Naive thymus-derived CD8-positive, alpha-beta T cell (primary cell): ENCODE data around the gene BABAM2. TPM values are rescaled to one million over a fixed set of nuclear protein-coding genes. Genes with fewer than 3 reads are reported as not detected.

Experiments used
- ATAC-seq, 2 donors: fragments of 150-1000 bp; cut with Tn5 transposase in 1 of 2; sonication (Bioruptor Pico), chemical (Tn5 transposase) in 1 of 2; 1 replicate in 1 of 2; 2 replicates in 1 of 2; pipeline ENCODE4 v1.10.0; 2021; ENCODE audit warnings: mild to moderate bottlenecking in 2 of 2, moderate library complexity in 2 of 2
- POLR2A ChIA-PET: fragments of 350-600 bp; sonication (Branson Sonifier 250); formaldehyde crosslinking; loops from one replicate; lab custom pipeline; 2021; ENCODE audit warnings: antibody characterized with exemption; lab: Charles Lee
- DNase-seq, 10 donors: peaks; one replicate each; pipeline versions ENCODE4 v3.0.0 to v3.0.0-alpha.2; 2020 to 2022
- H3K27ac Mint-ChIP-seq, 10 donors: one replicate each; pipeline ENCODE4 v1.8.0; 2020 to 2022; ENCODE audit warnings: mild to moderate bottlenecking in 10 of 10, mixed read lengths in 10 of 10, moderate library complexity in 4 of 10, inconsistent platforms in 1 of 10
- H3K27me3 Mint-ChIP-seq, 5 donors: one replicate each; pipeline ENCODE4 v1.8.0; 2021 to 2022; ENCODE audit warnings: mixed read lengths in 5 of 5
- H3K36me3 Mint-ChIP-seq, 3 donors: one replicate each; pipeline ENCODE4 v1.8.0; 2020 to 2022; ENCODE audit warnings: mixed read lengths in 3 of 3, mild to moderate bottlenecking in 2 of 3, inconsistent platforms in 1 of 3
- H3K4me1 Mint-ChIP-seq, 4 donors: one replicate each; pipeline ENCODE4 v1.8.0; 2021 to 2022; ENCODE audit warnings: mixed read lengths in 4 of 4
- H3K4me3 Mint-ChIP-seq, 10 donors: one replicate each; pipeline ENCODE4 v1.8.0; 2020 to 2022; ENCODE audit warnings: mild to moderate bottlenecking in 10 of 10, mixed read lengths in 10 of 10, moderate library complexity in 6 of 10, inconsistent platforms in 1 of 10
- H3K9me3 Mint-ChIP-seq, 9 donors: one replicate each; pipeline ENCODE4 v1.8.0; 2020 to 2022; ENCODE audit warnings: mixed read lengths in 9 of 9, mild to moderate bottlenecking in 3 of 9, inconsistent platforms in 1 of 9, moderate library complexity in 1 of 9
- polyA plus RNA-seq, 3 donors: library from polyadenylated mRNA; unstranded; fragments of 300-500 nt; fragmentation: Illumina TruSeq; gene quantifications; one replicate each; pipeline ENCODE4 v1.2.3, GENCODE V29; 2021
- total RNA-seq, 8 experiments: library from RNA in 2 of 8; stranded (reverse) in 2 of 8; gene quantifications; one replicate each; pipeline ENCODE4 v1.2.3 and lab custom pipeline; 2021 to 2026

The BABAM2 gene
- total and polyA plus RNA-seq, 5 experiments from 2014 or later, result 29.6 to 60.2 (median 50.5) TPM

GRCh38 chr2:28352104-28352503 lies 461.6 kb downstream of the BABAM2 start:
- Mint-ChIP-seq H3K27me3 (peaks cover 0 to 3% (median 0%) of the 10 kb centered on the region in 5 donors), H3K27ac (peak overlapping the region in 1 of 10 donors; percentile 70), H3K4me3 (no peak overlapping the region), H3K36me3 (no peaks in the 10 kb centered on the region), H3K9me3 (no peaks in the 10 kb centered on the region), H3K4me1 (peaks cover 9 to 26% (median 24%) of the 10 kb centered on the region in 4 donors)
- POLR2A ChIA-PET, result no interaction called here
- DNase-seq (no peak), ATAC-seq (no peak)

GRCh38 chr2:28352610-28353195 lies 462.2 kb downstream of the BABAM2 start:
- H3K4me3 Mint-ChIP-seq, result no peak overlapping the region
- DNase-seq (no peak), ATAC-seq (no peak)
- no peaks in the 10 kb centered on the region for H3K9me3 Mint-ChIP-seq
- peaks cover 6 to 20% (median 18%) of the 10 kb centered on the region in 4 donors for H3K4me1 Mint-ChIP-seq
- H3K27ac Mint-ChIP-seq, result peak overlapping the region in 1 of 10 donors; percentile 70
- peaks cover 0 to 3% (median 0%) of the 10 kb centered on the region in 5 donors for H3K27me3 Mint-ChIP-seq
- POLR2A ChIA-PET, result no interaction called here
- no peaks in the 10 kb centered on the region for H3K36me3 Mint-ChIP-seq

- H3K36me3 Mint-ChIP-seq, result no peaks in the 10 kb centered on the region
- DNase-seq (no peak), ATAC-seq (no peak)
- H3K27ac Mint-ChIP-seq, result peak overlapping the region in 3 of 10 donors; percentile 28 to 66 (median 53)
- peaks cover 12 to 24% (median 20%) of the 10 kb centered on the region in 4 donors for H3K4me1 Mint-ChIP-seq
- POLR2A ChIA-PET, result interaction anchor here (0.6 kb wide), 1 partner anchor 71 kb away, joined by 3 read pairs; no protein-coding TSS in a partner anchor
- H3K27me3 Mint-ChIP-seq, result peaks cover 0 to 5% (median 0%) of the 10 kb centered on the region in 5 donors
- H3K4me3 Mint-ChIP-seq, result no peak overlapping the region
- H3K9me3 Mint-ChIP-seq, result no peaks in the 10 kb centered on the region
These were observed 464.5 kb downstream of the BABAM2 start for GRCh38 chr2:28354920-28355520.

- H3K27me3 Mint-ChIP-seq, result peaks cover 0 to 5% (median 0%) of the 10 kb centered on the region in 5 donors
- H3K36me3 Mint-ChIP-seq, result no peaks in the 10 kb centered on the region
- no peaks in the 10 kb centered on the region for H3K9me3 Mint-ChIP-seq
- ATAC-seq (no peak), DNase-seq (no peak)
- H3K4me1 Mint-ChIP-seq, result peaks cover 13 to 30% (median 25%) of the 10 kb centered on the region in 4 donors
- POLR2A ChIA-PET, result interaction anchor here (0.6 kb wide), 1 partner anchor 72 kb away, joined by 3 read pairs; no protein-coding TSS in a partner anchor
- H3K4me3 Mint-ChIP-seq, result no peak overlapping the region
- peak overlapping the region in 5 of 10 donors; percentile 22 to 75 (median 59) for H3K27ac Mint-ChIP-seq
These were observed 465.1 kb downstream of the BABAM2 start for GRCh38 chr2:28355521-28356094.

GRCh38 chr2:28356095-28356911 lies 465.8 kb downstream of the BABAM2 start:
- POLR2A ChIA-PET, result interaction anchor here (0.9 kb wide), 1 partner anchor 9 kb away, joined by 3 read pairs; no protein-coding TSS in a partner anchor
- peaks cover 13 to 37% (median 32%) of the 10 kb centered on the region in 4 donors for H3K4me1 Mint-ChIP-seq

GRCh38 chr2:28357055-28357454 lies 466.5 kb downstream of the BABAM2 start:
- H3K9me3 Mint-ChIP-seq, result no peaks in the 10 kb centered on the region
- DNase-seq, result no peak
- peaks cover 13 to 42% (median 36%) of the 10 kb centered on the region in 4 donors for H3K4me1 Mint-ChIP-seq
- H3K27me3 Mint-ChIP-seq, result peaks cover 0 to 8% (median 1%) of the 10 kb centered on the region in 5 donors
- no peak overlapping the region for H3K4me3 Mint-ChIP-seq
- POLR2A ChIA-PET, result interaction anchor here (0.9 kb wide), 1 partner anchor 8 kb away, joined by 3 read pairs; no protein-coding TSS in a partner anchor
- H3K27ac Mint-ChIP-seq, result peak overlapping the region in 3 of 10 donors; percentile 21 to 58 (median 28)
- no peak for ATAC-seq
- no peaks in the 10 kb centered on the region for H3K36me3 Mint-ChIP-seq

More at GRCh38 chr2:28356095-28356911, 465.8 kb downstream of the BABAM2 start:
- H3K9me3 Mint-ChIP-seq, result no peaks in the 10 kb centered on the region
- peak overlapping the region in 5 of 10 donors; percentile 22 to 75 (median 59) for H3K27ac Mint-ChIP-seq
- ATAC-seq (peak in 1 of 2 donors; percentile 16), DNase-seq (peak in 3 of 10 donors; percentile 21 to 37 (median 30))
- no peak overlapping the region for H3K4me3 Mint-ChIP-seq
- peaks cover 0 to 8% (median 0%) of the 10 kb centered on the region in 5 donors for H3K27me3 Mint-ChIP-seq
- H3K36me3 Mint-ChIP-seq, result no peaks in the 10 kb centered on the region

- Mint-ChIP-seq H3K27ac (peak overlapping the region in 8 of 10 donors; percentile 68 to 98 (median 94)), H3K27me3 (peaks cover 0 to 13% (median 6%) of the 10 kb centered on the region in 5 donors), H3K36me3 (no peaks in the 10 kb centered on the region), H3K4me3 (peak overlapping the region in 5 of 10 donors; percentile 26 to 89 (median 52)), H3K4me1 (peaks cover 17 to 50% (median 43%) of the 10 kb centered on the region in 4 donors), H3K9me3 (no peaks in the 10 kb centered on the region)
- POLR2A ChIA-PET, result no interaction called here
- ATAC-seq (no peak), DNase-seq (no peak)
These were observed 467.6 kb downstream of the BABAM2 start for GRCh38 chr2:28357948-28358667.

- ATAC-seq, result peak in 1 of 2 donors; percentile 12
- Mint-ChIP-seq H3K4me3 (peak overlapping the region; percentile 65 to 92 (median 88)), H3K4me1 (peaks cover 19 to 50% (median 46%) of the 10 kb centered on the region in 4 donors), H3K27me3 (peaks cover 0 to 19% (median 6%) of the 10 kb centered on the region in 5 donors), H3K9me3 (no peaks in the 10 kb centered on the region), H3K36me3 (no peaks in the 10 kb centered on the region), H3K27ac (peak overlapping the region; percentile 88 to 98 (median 95))
- POLR2A ChIA-PET, result interaction anchor here (0.6 to 1.8 kb wide), 3 partner anchors 33 to 68 kb away, joined by 3 to 7 read pairs (median 4); partner anchors contain the start of gene FOSL2
- DNase-seq, result peak in 1 of 10 donors; percentile 35
These were observed 468.2 kb downstream of the BABAM2 start for GRCh38 chr2:28358668-28359201.

- peak overlapping the region; percentile 65 to 92 (median 88) for H3K4me3 Mint-ChIP-seq
- POLR2A ChIA-PET, result interaction anchor here (0.6 to 1.8 kb wide), 5 partner anchors 32 to 67 kb away, joined by 3 to 7 read pairs (median 3); partner anchors contain the start of gene FOSL2
These were observed 468.9 kb downstream of the BABAM2 start for GRCh38 chr2:28359222-28360057.

GRCh38 chr2:28360058-28360717 lies 469.7 kb downstream of the BABAM2 start:
- Mint-ChIP-seq H3K27me3 (peaks cover 0 to 19% (median 6%) of the 10 kb centered on the region in 5 donors), H3K4me3 (peak overlapping the region in 6 of 10 donors; percentile 7 to 77 (median 48)), H3K36me3 (no peaks in the 10 kb centered on the region), H3K4me1 (peaks cover 25 to 63% (median 58%) of the 10 kb centered on the region in 4 donors), H3K27ac (peak overlapping the region in 9 of 10 donors; percentile 53 to 98 (median 92)), H3K9me3 (no peaks in the 10 kb centered on the region)
- no peak for DNase-seq
- no peak for ATAC-seq
- POLR2A ChIA-PET, result interaction anchor here (0.9 to 1.8 kb wide), 3 partner anchors 31 to 49 kb away, joined by 3 to 7 read pairs (median 3); partner anchors contain the start of gene FOSL2

More at GRCh38 chr2:28359222-28360057, 468.9 kb downstream of the BABAM2 start:
- Mint-ChIP-seq H3K36me3 (no peaks in the 10 kb centered on the region), H3K27me3 (peaks cover 0 to 19% (median 6%) of the 10 kb centered on the region in 5 donors), H3K27ac (peak overlapping the region; percentile 88 to 98 (median 95)), H3K9me3 (no peaks in the 10 kb centered on the region), H3K4me1 (peaks cover 23 to 55% (median 51%) of the 10 kb centered on the region in 4 donors)
- ATAC-seq (peak; percentile 82 to 87), DNase-seq (peak; percentile 30 to 95 (median 82))
